NCI-H1930 (cell line): ENCODE results near the gene KRT12.
"Not testable (repeated sequence)": the region's sequence is repeated elsewhere in the genome, so short reads cannot be mapped to it uniquely, and the experiment has no call there.

Experiments
- DNase-seq, 2 experiments: peaks; one replicate each; lab custom pipeline; 2025; lab: John Stamatoyannopoulos, UW

KRT12 gene

DNA sequence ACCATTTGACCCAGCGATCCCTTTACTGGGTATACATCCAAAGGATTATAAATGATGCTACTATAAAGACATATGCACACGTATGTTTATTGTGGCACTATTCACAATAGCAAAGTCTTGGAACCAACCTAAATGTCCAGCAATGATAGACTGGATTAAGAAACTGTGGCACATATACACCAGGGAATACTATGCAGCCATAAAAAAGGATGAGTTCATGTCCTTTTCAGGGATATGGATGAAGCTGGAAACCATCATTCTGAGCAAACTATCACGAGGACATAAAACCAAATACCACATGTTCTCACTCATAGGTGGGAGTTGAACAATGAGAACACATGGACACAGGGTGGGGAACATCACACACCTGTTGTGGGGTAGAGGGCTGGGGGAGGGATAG is 52.4 kb downstream of the KRT12 start:
- not testable (repeated sequence) for DNase-seq

GRCh38 chr17:40813804-40814203 is 53.2 kb downstream of the KRT12 start:
- no peak for DNase-seq

DNA sequence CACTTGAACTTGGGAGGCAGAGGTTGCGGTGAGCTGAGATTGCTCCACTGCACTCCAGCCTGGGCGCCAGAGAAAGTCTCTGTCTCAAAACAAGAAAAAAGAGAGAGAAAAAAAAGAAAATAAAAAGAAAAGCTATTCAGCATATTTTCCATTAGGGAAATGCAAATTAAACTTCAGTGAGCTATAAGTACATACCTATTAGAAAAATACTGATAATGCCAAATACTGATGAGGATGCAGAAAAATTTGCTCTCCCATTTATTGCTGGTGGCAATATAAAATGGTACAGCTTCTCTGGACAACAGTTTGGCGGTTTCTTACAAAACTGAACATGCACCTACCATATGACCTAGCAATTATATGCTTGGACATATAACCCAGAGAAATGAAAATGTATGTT is 54.4 kb downstream of the KRT12 start:
- no peak for DNase-seq
